Breast epithelium (tissue), 4 donors: Measurements from ENCODE around the gene OR7G3. TPM values are rescaled to one million over a fixed set of nuclear protein-coding genes. Genes with fewer than 3 reads are reported as not detected.

Experiments
- DNase-seq, 2 donors: peaks; one replicate each; pipeline ENCODE4 v3.0.0-alpha.2; 2019; ENCODE audit warnings: low spot score in 2 of 2
- H3K27ac ChIP-seq, 2 donors: fragments of 200-600 bp; sonication (generic) in 1 of 2; one replicate each; pipeline ENCODE4 v1.5.1; 2016 to 2019; ENCODE audit warnings: mild to moderate bottlenecking in 1 of 2
- H3K27me3 ChIP-seq, 2 donors: fragments of 200-600 bp; sonication (generic) in 1 of 2; one replicate each; pipeline versions ENCODE4 v1.5.1 to v1.6.0; 2017 to 2019; ENCODE audit warnings: control low read depth in 1 of 2, mild to moderate bottlenecking in 1 of 2
- H3K36me3 ChIP-seq: fragments of 200-600 bp; one replicate; pipeline ENCODE4 v1.5.1; 2019
- H3K4me1 ChIP-seq, 2 donors: fragments of 200-600 bp; sonication (generic); one replicate each; pipeline ENCODE4 v1.5.1; 2016 to 2019; ENCODE audit warnings: control low read depth in 1 of 2
- H3K4me3 ChIP-seq, 3 donors: fragments of 200-600 bp; sonication (generic); 1 replicate in 2 of 3; 2 replicates in 1 of 3; pipeline ENCODE4 v1.5.1; 2016 to 2019; ENCODE audit warnings: mild to moderate bottlenecking in 3 of 3, moderate library complexity in 2 of 3
- H3K9me3 ChIP-seq, 2 donors: fragments of 200-600 bp; sonication (generic) in 1 of 2; one replicate each; pipeline ENCODE4 v1.5.1; 2016 to 2019; ENCODE audit warnings: control low read depth in 1 of 2
- CTCF ChIP-seq, 3 donors: fragments of 450-650 bp; IDR thresholded peaks; one replicate each; pipeline ENCODE4 v1.5.1; 2016 to 2017; ENCODE audit warnings: antibody characterized with exemption in 3 of 3, mild to moderate bottlenecking in 3 of 3, moderate library complexity in 3 of 3
- POLR2A ChIP-seq: fragments of 450-650 bp; IDR thresholded peaks from one replicate; pipeline ENCODE4 v1.6.1; 2016; ENCODE audit warnings: antibody characterized with exemption, mild to moderate bottlenecking, moderate library complexity
- POLR2AphosphoS5 ChIP-seq, 3 donors: sonication (generic); formaldehyde crosslinking; IDR thresholded peaks; one replicate each; pipeline ENCODE4 v1.6.1; 2017; ENCODE audit warnings: antibody characterized with exemption in 3 of 3
- intact Hi-C: fragments of 100-400 bp; cut with DNase I; formaldehyde crosslinking; loops from one replicate; pipeline ENCODE4 v1.15.1; 2023; ENCODE audit warnings: low total_unique reads
- total RNA-seq, 3 donors: library from RNA; depleted of rRNA; stranded (reverse); fragments of >200 nt; gene quantifications; one replicate each; pipeline ENCODE4 v1.1.0, GENCODE V29; 2016

OR7G3 gene
- total RNA-seq, 3 donors from 2014 or later: not detected

- H3K27ac ChIP-seq: no peak overlapping the region
- no peak overlapping the region for H3K4me3 ChIP-seq
- TF ChIP-seq CTCF (IDR thresholded peaks at IDR 0.05) (no peak), POLR2A (no peak), POLR2AphosphoS5 (IDR thresholded peaks at IDR 0.05) (no peak)
- peaks cover 0 to 4% of the 10 kb centered on the region in 2 donors for H3K27me3 ChIP-seq
- no peak for DNase-seq
- H3K4me1 ChIP-seq: no peaks in the 10 kb centered on the region
- intact Hi-C loops: no loop called here
- peaks cover 0 to 5% of the 10 kb centered on the region in 2 donors for H3K9me3 ChIP-seq
- no peaks in the 10 kb centered on the region for H3K36me3 ChIP-seq
Observed at GRCh38 chr19:9116547-9116946, 10.2 kb downstream of the OR7G3 start.

GRCh38 chr19:9115307-9115813 is 11.4 kb downstream of the OR7G3 start, which contains the start of gene OR7G1:
OR7G1 (minus strand) TSS chr19:9115763; CDS start chr19:9115763, 0 bp downstream.
- no peak for TF ChIP-seq POLR2A
- no peak for TF ChIP-seq POLR2AphosphoS5 (IDR thresholded peaks at IDR 0.05)
- TF ChIP-seq CTCF (IDR thresholded peaks at IDR 0.05): no peak
- no peak within 1 kb of the TSS for H3K27ac ChIP-seq
- no peaks in the 10 kb centered on the region for H3K4me1 ChIP-seq
- H3K9me3 ChIP-seq: peaks cover 0 to under 1% of the 10 kb centered on the region in 2 donors
- H3K4me3 ChIP-seq: no peak within 1 kb of the TSS
- DNase-seq: no peak
- H3K36me3 ChIP-seq: no peaks in the 10 kb centered on the region
- intact Hi-C loops: no loop called here
- H3K27me3 ChIP-seq: peaks cover 0 to 4% of the 10 kb centered on the region in 2 donors

GRCh38 chr19:9109959-9110358 is 16.8 kb downstream of the OR7G3 start:
- no peaks in the 10 kb centered on the region for H3K36me3 ChIP-seq
- intact Hi-C loops: no loop called here
- H3K4me3 ChIP-seq: no peak overlapping the region
- TF ChIP-seq POLR2A (no peak), POLR2AphosphoS5 (IDR thresholded peaks at IDR 0.05) (no peak), CTCF (IDR thresholded peaks at IDR 0.05) (no peak)
- H3K27ac ChIP-seq: no peak overlapping the region
- no peaks in the 10 kb centered on the region for H3K4me1 ChIP-seq
- H3K9me3 ChIP-seq: no peaks in the 10 kb centered on the region
- DNase-seq: no peak
- peaks cover 0 to 8% of the 10 kb centered on the region in 2 donors for H3K27me3 ChIP-seq

GRCh38 chr19:9107375-9107774 is 19.4 kb downstream of the OR7G3 start, which contains the start of gene OR7G2:
OR7G2 (minus strand) TSS chr19:9107475; CDS start chr19:9103243, 4,232 bp downstream.
- Histone ChIP-seq H3K36me3 (no peaks in the 10 kb centered on the region), H3K4me3 (no peak within 1 kb of the TSS), H3K27me3 (peaks cover 0 to 10% of the 10 kb centered on the region in 2 donors), H3K4me1 (no peaks in the 10 kb centered on the region), H3K9me3 (no peaks in the 10 kb centered on the region), H3K27ac (no peak within 1 kb of the TSS)
- DNase-seq: no peak
- intact Hi-C loops: no loop called here
- no peak for TF ChIP-seq POLR2A
- no peak for TF ChIP-seq CTCF (IDR thresholded peaks at IDR 0.05)
- TF ChIP-seq POLR2AphosphoS5 (IDR thresholded peaks at IDR 0.05): no peak

- no peak within 1 kb of the TSS for H3K27ac ChIP-seq
- no peaks in the 10 kb centered on the region for H3K36me3 ChIP-seq
- H3K4me1 ChIP-seq: no peaks in the 10 kb centered on the region
- intact Hi-C loops: no loop called here
- TF ChIP-seq POLR2A (no peak), CTCF (IDR thresholded peaks at IDR 0.05) (no peak), POLR2AphosphoS5 (IDR thresholded peaks at IDR 0.05) (no peak)
- H3K27me3 ChIP-seq: peaks cover 0 to 6% of the 10 kb centered on the region in 2 donors
- H3K9me3 ChIP-seq: no peaks in the 10 kb centered on the region
- no peak within 1 kb of the TSS for H3K4me3 ChIP-seq
- no peak for DNase-seq
Observed at GRCh38 chr19:9086761-9087160, 40.0 kb downstream of the OR7G3 start, which contains the start of gene OR1M1. OR1M1 (plus strand) TSS chr19:9087061; CDS start chr19:9093245, 6,184 bp downstream.
